HepG2 (cell line): Measurements from ENCODE around the gene RGS19. TPM values are rescaled to one million over a fixed set of nuclear protein-coding genes. Genes with fewer than 3 reads are reported as not detected.
A peak's percentile ranks its signal among the peaks of the same experiment; 100 is the strongest.

Experiments
- CAMTA2 ChIP-seq: sonication (generic); formaldehyde crosslinking; IDR thresholded peaks from 2 replicates; pipeline ENCODE4 v1.4.0; 2020; ENCODE audit warnings: mild to moderate bottlenecking, missing genetic modification reagents, borderline replicate concordance
- HES4 ChIP-seq: sonication (generic); formaldehyde crosslinking; IDR thresholded peaks from 2 replicates; pipeline ENCODE4 v1.9.0; 2021; ENCODE audit warnings: mild to moderate bottlenecking, missing genetic modification reagents, borderline replicate concordance
- POGZ ChIP-seq: sonication (generic); formaldehyde crosslinking; IDR thresholded peaks from 2 replicates; pipeline ENCODE4 v1.4.0; 2020; ENCODE audit warnings: mild to moderate bottlenecking, missing genetic modification reagents
- POLR2AphosphoS5 ChIP-seq: IDR thresholded peaks from 2 replicates; pipeline ENCODE4 v1.6.1; 2012; ENCODE audit warnings: low read depth, low read length
- SETDB1 ChIP-seq: sonication (generic); formaldehyde crosslinking; IDR thresholded peaks from 2 replicates; pipeline ENCODE4 v1.5.1; 2020; ENCODE audit warnings: missing genetic modification reagents, mild to moderate bottlenecking, borderline replicate concordance
- SOX6 ChIP-seq, 2 experiments: fragments of 450-650 bp in 1 of 2; sonication (generic) in 1 of 2; formaldehyde crosslinking in 1 of 2; IDR thresholded peaks; 2 replicates each; pipeline versions ENCODE4 v1.4.0 to v1.6.1; 2017 to 2020; ENCODE audit warnings: antibody characterized with exemption in 1 of 2, mild to moderate bottlenecking in 1 of 2, missing genetic modification reagents in 1 of 2
- ZC3H13 ChIP-seq: sonication (generic); formaldehyde crosslinking; IDR thresholded peaks from 2 replicates; pipeline ENCODE4 v1.8.1; 2023; ENCODE audit warnings: mild to moderate bottlenecking, missing genetic modification reagents, moderate library complexity
- ZNF121 ChIP-seq: sonication (generic); formaldehyde crosslinking; IDR thresholded peaks from 2 replicates; pipeline ENCODE4 v1.5.0; 2020; ENCODE audit warnings: mild to moderate bottlenecking, missing genetic modification reagents
- ZNF20 ChIP-seq: sonication (generic); formaldehyde crosslinking; IDR thresholded peaks from 2 replicates; pipeline ENCODE4 v1.4.0; 2020; ENCODE audit warnings: mild to moderate bottlenecking, moderate library complexity, missing genetic modification reagents
- ZNF235 ChIP-seq: sonication (generic); formaldehyde crosslinking; IDR thresholded peaks from 2 replicates; pipeline ENCODE4 v1.8.1; 2023; ENCODE audit warnings: mild to moderate bottlenecking, missing genetic modification reagents, borderline replicate concordance
- ZNF24 ChIP-seq: fragments of 450-650 bp; IDR thresholded peaks from 2 replicates; pipeline ENCODE4 v1.6.1; 2017; ENCODE audit warnings: antibody characterized with exemption, mild to moderate bottlenecking
- ZNF30 ChIP-seq: sonication (generic); formaldehyde crosslinking; IDR thresholded peaks from 2 replicates; pipeline ENCODE4 v1.5.0; 2020; ENCODE audit warnings: mild to moderate bottlenecking, missing genetic modification reagents
- ZNF333 ChIP-seq: sonication (generic); formaldehyde crosslinking; IDR thresholded peaks from 2 replicates; pipeline ENCODE4 v1.4.0; 2020; ENCODE audit warnings: mild to moderate bottlenecking, missing genetic modification reagents, borderline replicate concordance
- ZNF34 ChIP-seq: sonication (generic); formaldehyde crosslinking; IDR thresholded peaks from 2 replicates; pipeline ENCODE4 v1.4.0; 2020; ENCODE audit warnings: mild to moderate bottlenecking, missing genetic modification reagents, borderline replicate concordance
- ZNF430 ChIP-seq: sonication (generic); formaldehyde crosslinking; IDR thresholded peaks from 2 replicates; pipeline ENCODE4 v1.9.0; 2021; ENCODE audit warnings: mild to moderate bottlenecking, missing genetic modification reagents
- ZNF776 ChIP-seq: sonication (generic); formaldehyde crosslinking; IDR thresholded peaks from 2 replicates; pipeline ENCODE4 v1.4.0; 2020; ENCODE audit warnings: mild to moderate bottlenecking, missing genetic modification reagents
- polyA plus RNA-seq, 8 experiments: library from polyadenylated mRNA; depleted of rRNA in 3 of 8; stranded (reverse) in 7 of 8; unstranded in 1 of 8; fragments of >200 nt; fragmentation: Illumina TruSeq in 4 of 8; extraction: Trizol in 4 of 8; gene quantifications; 2 replicates each; pipeline versions ENCODE4 v1.2.1 to v1.2.3, GENCODE V29; 2011 to 2016; ENCODE audit warnings: low read depth in 4 of 8, missing spikeins in 1 of 8, mixed read lengths in 1 of 8; ENCODE audit not compliant: insufficient read depth in 1 of 8
- total RNA-seq, 5 experiments: library from RNA; depleted of rRNA; stranded (reverse); fragments of >200 nt; fragmentation: Illumina TruSeq; extraction: Trizol; gene quantifications; 2 replicates each; pipeline ENCODE4 v1.2.3, GENCODE V29; 2016; ENCODE audit warnings: low read depth in 1 of 5
- TF ChIP-seq, protein P1 (sequence below): sonication (generic); formaldehyde crosslinking; IDR thresholded peaks from 2 replicates; pipeline ENCODE4 v1.9.0; 2021; ENCODE audit warnings: mild to moderate bottlenecking, missing genetic modification reagents
- TF ChIP-seq, protein P2 (sequence below): sonication (generic); formaldehyde crosslinking; IDR thresholded peaks from 2 replicates; pipeline ENCODE4 v1.4.0; 2020; ENCODE audit warnings: mild to moderate bottlenecking, low read depth, missing genetic modification reagents
- TF ChIP-seq, protein P3 (sequence below): sonication (generic); formaldehyde crosslinking; IDR thresholded peaks from 2 replicates; pipeline ENCODE4 v1.5.0; 2020; ENCODE audit warnings: missing genetic modification reagents
- TF ChIP-seq, protein P4 (sequence below): sonication (generic); formaldehyde crosslinking; IDR thresholded peaks from 2 replicates; pipeline ENCODE4 v1.8.0; 2022; ENCODE audit warnings: mild to moderate bottlenecking, missing genetic modification reagents, moderate library complexity

The RGS19 gene
- total and polyA plus RNA-seq, 2 of the 13 experiments (the other 11 are each of a cell fraction or from before 2014, with no cell fraction given) = 10.7 to 11.9 TPM

DNA sequence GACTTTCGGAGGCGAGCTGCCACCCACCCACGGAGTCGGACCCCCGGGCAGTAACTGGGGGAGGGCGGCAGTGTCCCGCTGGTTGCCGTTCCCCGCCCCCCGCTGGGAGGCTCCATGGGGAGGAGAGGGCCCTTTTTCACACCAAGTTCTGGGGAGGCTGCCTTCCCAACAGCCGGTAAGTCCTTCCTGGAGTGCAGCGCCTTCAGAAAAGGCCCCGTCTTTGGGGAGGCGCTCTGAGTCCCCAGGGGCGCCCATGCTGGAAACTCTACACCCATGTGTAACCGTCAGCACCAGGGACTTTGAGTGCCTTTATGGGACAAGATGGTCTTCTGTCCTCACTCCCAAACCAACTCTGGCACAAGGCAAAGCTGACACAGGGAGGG lies 29.4 kb downstream of the RGS19 start (continued):
- peak; percentile 30; the same call in 1 of the 2 replicates for TF ChIP-seq ZNF235
- TF ChIP-seq ZNF30 (CRISPR knock-in tag) = peak; percentile 69; the same call in 1 of the 2 replicates
- TF ChIP-seq, protein P1, sequence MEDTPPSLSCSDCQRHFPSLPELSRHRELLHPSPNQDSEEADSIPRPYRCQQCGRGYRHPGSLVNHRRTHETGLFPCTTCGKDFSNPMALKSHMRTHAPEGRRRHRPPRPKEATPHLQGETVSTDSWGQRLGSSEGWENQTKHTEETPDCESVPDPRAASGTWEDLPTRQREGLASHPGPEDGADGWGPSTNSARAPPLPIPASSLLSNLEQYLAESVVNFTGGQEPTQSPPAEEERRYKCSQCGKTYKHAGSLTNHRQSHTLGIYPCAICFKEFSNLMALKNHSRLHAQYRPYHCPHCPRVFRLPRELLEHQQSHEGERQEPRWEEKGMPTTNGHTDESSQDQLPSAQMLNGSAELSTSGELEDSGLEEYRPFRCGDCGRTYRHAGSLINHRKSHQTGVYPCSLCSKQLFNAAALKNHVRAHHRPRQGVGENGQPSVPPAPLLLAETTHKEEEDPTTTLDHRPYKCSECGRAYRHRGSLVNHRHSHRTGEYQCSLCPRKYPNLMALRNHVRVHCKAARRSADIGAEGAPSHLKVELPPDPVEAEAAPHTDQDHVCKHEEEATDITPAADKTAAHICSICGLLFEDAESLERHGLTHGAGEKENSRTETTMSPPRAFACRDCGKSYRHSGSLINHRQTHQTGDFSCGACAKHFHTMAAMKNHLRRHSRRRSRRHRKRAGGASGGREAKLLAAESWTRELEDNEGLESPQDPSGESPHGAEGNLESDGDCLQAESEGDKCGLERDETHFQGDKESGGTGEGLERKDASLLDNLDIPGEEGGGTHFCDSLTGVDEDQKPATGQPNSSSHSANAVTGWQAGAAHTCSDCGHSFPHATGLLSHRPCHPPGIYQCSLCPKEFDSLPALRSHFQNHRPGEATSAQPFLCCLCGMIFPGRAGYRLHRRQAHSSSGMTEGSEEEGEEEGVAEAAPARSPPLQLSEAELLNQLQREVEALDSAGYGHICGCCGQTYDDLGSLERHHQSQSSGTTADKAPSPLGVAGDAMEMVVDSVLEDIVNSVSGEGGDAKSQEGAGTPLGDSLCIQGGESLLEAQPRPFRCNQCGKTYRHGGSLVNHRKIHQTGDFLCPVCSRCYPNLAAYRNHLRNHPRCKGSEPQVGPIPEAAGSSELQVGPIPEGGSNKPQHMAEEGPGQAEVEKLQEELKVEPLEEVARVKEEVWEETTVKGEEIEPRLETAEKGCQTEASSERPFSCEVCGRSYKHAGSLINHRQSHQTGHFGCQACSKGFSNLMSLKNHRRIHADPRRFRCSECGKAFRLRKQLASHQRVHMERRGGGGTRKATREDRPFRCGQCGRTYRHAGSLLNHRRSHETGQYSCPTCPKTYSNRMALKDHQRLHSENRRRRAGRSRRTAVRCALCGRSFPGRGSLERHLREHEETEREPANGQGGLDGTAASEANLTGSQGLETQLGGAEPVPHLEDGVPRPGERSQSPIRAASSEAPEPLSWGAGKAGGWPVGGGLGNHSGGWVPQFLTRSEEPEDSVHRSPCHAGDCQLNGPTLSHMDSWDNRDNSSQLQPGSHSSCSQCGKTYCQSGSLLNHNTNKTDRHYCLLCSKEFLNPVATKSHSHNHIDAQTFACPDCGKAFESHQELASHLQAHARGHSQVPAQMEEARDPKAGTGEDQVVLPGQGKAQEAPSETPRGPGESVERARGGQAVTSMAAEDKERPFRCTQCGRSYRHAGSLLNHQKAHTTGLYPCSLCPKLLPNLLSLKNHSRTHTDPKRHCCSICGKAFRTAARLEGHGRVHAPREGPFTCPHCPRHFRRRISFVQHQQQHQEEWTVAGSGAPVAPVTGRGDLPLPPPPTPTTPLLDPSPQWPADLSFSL (CRISPR knock-in tag) = peak; percentile 41; the same call in 1 of the 2 replicates
- TF ChIP-seq CAMTA2 (CRISPR knock-in tag) = no peak
- TF ChIP-seq ZC3H13 = peak; percentile 42
- TF ChIP-seq ZNF20 (CRISPR knock-in tag) = 0 out of 2 replicates have a peak, but pooled peaks have one; percentile 32
- 0 out of 2 replicates have a peak, but pooled peaks have one; percentile 69 for TF ChIP-seq ZNF776 (CRISPR knock-in tag)
- no peak for TF ChIP-seq ZNF24
- TF ChIP-seq, protein P2, sequence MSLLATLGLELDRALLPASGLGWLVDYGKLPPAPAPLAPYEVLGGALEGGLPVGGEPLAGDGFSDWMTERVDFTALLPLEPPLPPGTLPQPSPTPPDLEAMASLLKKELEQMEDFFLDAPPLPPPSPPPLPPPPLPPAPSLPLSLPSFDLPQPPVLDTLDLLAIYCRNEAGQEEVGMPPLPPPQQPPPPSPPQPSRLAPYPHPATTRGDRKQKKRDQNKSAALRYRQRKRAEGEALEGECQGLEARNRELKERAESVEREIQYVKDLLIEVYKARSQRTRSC = peak; percentile 59; the same call in 1 of the 2 replicates
- no peak for TF ChIP-seq SETDB1 (CRISPR knock-in tag)
- peak; percentile 77; the same call in 1 of the 2 replicates for TF ChIP-seq ZNF34 (CRISPR knock-in tag)
- TF ChIP-seq, protein P3, sequence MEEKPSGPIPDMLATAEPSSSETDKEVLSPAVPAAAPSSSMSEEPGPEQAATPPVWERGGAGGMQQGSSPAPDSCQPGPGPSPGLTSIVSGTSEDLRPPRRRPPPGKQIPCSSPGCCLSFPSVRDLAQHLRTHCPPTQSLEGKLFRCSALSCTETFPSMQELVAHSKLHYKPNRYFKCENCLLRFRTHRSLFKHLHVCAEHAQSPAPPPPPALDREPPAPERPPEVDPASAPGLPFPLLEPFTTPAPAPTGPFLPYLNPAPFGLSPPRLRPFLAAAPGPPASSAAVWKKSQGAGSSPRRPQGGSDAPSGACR = 0 out of 2 replicates have a peak, but pooled peaks have one; percentile 11
- peak; percentile 49; the same call in 1 of the 2 replicates for TF ChIP-seq ZNF430 (CRISPR knock-in tag)
- TF ChIP-seq, protein P4, sequence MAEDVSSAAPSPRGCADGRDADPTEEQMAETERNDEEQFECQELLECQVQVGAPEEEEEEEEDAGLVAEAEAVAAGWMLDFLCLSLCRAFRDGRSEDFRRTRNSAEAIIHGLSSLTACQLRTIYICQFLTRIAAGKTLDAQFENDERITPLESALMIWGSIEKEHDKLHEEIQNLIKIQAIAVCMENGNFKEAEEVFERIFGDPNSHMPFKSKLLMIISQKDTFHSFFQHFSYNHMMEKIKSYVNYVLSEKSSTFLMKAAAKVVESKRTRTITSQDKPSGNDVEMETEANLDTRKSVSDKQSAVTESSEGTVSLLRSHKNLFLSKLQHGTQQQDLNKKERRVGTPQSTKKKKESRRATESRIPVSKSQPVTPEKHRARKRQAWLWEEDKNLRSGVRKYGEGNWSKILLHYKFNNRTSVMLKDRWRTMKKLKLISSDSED (CRISPR knock-in tag) = 0 out of 2 replicates have a peak, but pooled peaks have one; percentile 10
- peak; percentile 70 for TF ChIP-seq HES4 (CRISPR knock-in tag)
- 0 out of 2 replicates have a peak, but pooled peaks have one; percentile 36 for TF ChIP-seq ZNF333 (CRISPR knock-in tag)
- no peak for TF ChIP-seq ZNF121
- TF ChIP-seq SOX6 (IDR thresholded peaks at IDR 0.05) = no peak
- TF ChIP-seq SOX6 (CRISPR knock-in tag; IDR thresholded peaks at IDR 0.05) = 0 out of 2 replicates have a peak, but pooled peaks have one; percentile 19
- TF ChIP-seq POLR2AphosphoS5 = peak; percentile 12; the same call in 1 of the 2 replicates
- peak; percentile 49; the same call in 1 of the 2 replicates for TF ChIP-seq POGZ (CRISPR knock-in tag)
